Measurements from ENCODE around the gene KNOP1. TPM values are rescaled to one million over a fixed set of nuclear protein-coding genes. Genes with fewer than 3 reads are reported as not detected.

The KNOP1 gene
- total RNA-seq, 1 donor from 2014 or later, result 16.5 TPM

GRCh38 chr16:19712418-19713058 lies 5.5 kb downstream of the KNOP1 start:
- no peak overlapping the region for H3K4me3 ChIP-seq (ENCODE audit: low read depth, low read length)
- no peak for DNase-seq (ENCODE audit: low read depth)
- no peak for TF ChIP-seq CTCF (conservative IDR thresholded peaks at IDR 0.05; ENCODE audit: low read depth, low read length)

GRCh38 chr16:19711643-19712042 lies 6.4 kb downstream of the KNOP1 start:
- no peak for TF ChIP-seq CTCF (conservative IDR thresholded peaks at IDR 0.05; ENCODE audit: low read depth, low read length)

GRCh38 chr16:19710991-19711545 lies 7.0 kb downstream of the KNOP1 start:
- DNase-seq (ENCODE audit: low read depth), result no peak
- no peak for TF ChIP-seq CTCF (conservative IDR thresholded peaks at IDR 0.05; ENCODE audit: low read depth, low read length)

More at GRCh38 chr16:19711643-19712042, 6.4 kb downstream of the KNOP1 start:
- DNase-seq (ENCODE audit: low read depth), result no peak
- no peak overlapping the region for H3K4me3 ChIP-seq (ENCODE audit: low read depth, low read length)

GRCh38 chr16:19710191-19710908 lies 7.7 kb downstream of the KNOP1 start:
- no peak overlapping the region for H3K4me3 ChIP-seq (ENCODE audit: low read depth, low read length)
- no peak for TF ChIP-seq CTCF (conservative IDR thresholded peaks at IDR 0.05; ENCODE audit: low read depth, low read length)
- DNase-seq (ENCODE audit: low read depth), result no peak

More at GRCh38 chr16:19710991-19711545, 7.0 kb downstream of the KNOP1 start:
- no peak overlapping the region for H3K4me3 ChIP-seq (ENCODE audit: low read depth, low read length)

- H3K4me3 ChIP-seq (ENCODE audit: low read depth, low read length), result no peak overlapping the region
- no peak for DNase-seq (ENCODE audit: low read depth)
- no peak for TF ChIP-seq CTCF (conservative IDR thresholded peaks at IDR 0.05; ENCODE audit: low read depth, low read length)
Measured at GRCh38 chr16:19709381-19710136, 8.5 kb downstream of the KNOP1 start.

- no peak for DNase-seq (ENCODE audit: low read depth)
- H3K4me3 ChIP-seq (ENCODE audit: low read depth, low read length), result no peak overlapping the region
- TF ChIP-seq CTCF (conservative IDR thresholded peaks at IDR 0.05; ENCODE audit: low read depth, low read length), result no peak
Measured at GRCh38 chr16:19708296-19709205, 9.5 kb downstream of the KNOP1 start.
